ENCODE measurements around the gene DHRS3.
"Not testable (repeated sequence)": the region's sequence is repeated elsewhere in the genome, so short reads cannot be mapped to it uniquely, and the experiment has no call there.

The DHRS3 gene, protein sequence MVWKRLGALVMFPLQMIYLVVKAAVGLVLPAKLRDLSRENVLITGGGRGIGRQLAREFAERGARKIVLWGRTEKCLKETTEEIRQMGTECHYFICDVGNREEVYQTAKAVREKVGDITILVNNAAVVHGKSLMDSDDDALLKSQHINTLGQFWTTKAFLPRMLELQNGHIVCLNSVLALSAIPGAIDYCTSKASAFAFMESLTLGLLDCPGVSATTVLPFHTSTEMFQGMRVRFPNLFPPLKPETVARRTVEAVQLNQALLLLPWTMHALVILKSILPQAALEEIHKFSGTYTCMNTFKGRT

GRCh38 chr1:12617901-12618660 is at the start of gene DHRS3:
Gene DHRS3 (minus strand): TSS chr1:12618210. CDS start chr1:12617348, 862 bp downstream.
- peak; percentile 81 for DNase-seq
- in situ Hi-C loops (cut with HindIII; ENCODE audit: low pct_ligation_motif_present, low pct_unique_long_range_greater_than_20kb, low sequenced_read_pairs): no loop called here

DNA sequence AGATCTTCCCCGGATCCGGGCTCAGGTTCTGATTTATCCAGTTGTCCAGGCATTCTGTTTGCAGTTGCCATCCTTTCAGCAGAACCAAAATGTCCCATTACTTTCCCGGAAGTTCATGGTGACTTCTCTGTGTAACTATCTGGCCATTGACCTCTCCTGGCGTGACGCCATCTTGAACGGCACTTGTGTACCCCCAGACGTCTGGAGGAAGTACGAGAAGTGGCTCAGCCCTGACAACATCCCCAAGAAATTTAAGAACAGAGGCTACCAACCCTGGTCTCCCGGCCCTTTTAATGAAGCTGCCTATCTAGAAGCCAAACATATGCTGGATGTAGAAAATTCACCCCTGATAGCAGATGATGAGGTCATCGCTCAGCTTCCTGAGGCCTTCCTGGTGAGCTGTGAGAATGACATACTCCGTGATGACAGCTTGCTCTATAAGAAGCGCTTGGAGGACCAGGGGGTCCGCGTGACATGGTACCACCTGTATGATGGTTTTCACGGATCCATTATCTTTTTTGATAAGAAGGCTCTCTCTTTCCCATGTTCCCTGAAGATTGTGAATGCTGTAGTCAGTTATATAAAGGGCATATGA is 48.2 kb upstream of the DHRS3 start:
- no peak for DNase-seq
- in situ Hi-C loops (cut with HindIII; ENCODE audit: low pct_ligation_motif_present, low pct_unique_long_range_greater_than_20kb, low sequenced_read_pairs): no loop called here

DNA sequence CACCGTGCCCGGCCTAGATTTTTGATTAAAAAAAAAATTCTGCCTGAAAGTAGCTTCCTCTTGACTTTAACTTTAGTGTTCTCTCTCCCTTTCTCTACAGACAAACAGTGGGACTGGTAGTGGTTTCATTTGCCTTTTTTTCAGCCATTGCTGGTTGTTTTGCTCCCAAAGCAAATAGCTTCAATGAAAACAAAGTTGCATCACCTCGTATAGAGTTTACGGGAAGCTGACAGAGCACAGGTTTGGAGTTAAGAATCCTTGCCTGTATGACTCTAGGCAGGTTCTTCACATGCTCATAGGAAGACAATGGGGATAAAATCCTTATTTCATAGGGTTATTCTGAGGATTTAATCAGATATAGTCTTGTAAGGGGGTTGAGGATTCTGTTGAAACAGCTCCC is 47.5 kb upstream of the DHRS3 start:
- no peak for DNase-seq
- in situ Hi-C loops (cut with HindIII; ENCODE audit: low pct_ligation_motif_present, low pct_unique_long_range_greater_than_20kb, low sequenced_read_pairs): no loop called here

- in situ Hi-C loops (cut with HindIII; ENCODE audit: low pct_ligation_motif_present, low pct_unique_long_range_greater_than_20kb, low sequenced_read_pairs): no loop called here
- no peak for DNase-seq
These were observed 44.5 kb upstream of the DHRS3 start for GRCh38 chr1:12662556-12662955.

DNA sequence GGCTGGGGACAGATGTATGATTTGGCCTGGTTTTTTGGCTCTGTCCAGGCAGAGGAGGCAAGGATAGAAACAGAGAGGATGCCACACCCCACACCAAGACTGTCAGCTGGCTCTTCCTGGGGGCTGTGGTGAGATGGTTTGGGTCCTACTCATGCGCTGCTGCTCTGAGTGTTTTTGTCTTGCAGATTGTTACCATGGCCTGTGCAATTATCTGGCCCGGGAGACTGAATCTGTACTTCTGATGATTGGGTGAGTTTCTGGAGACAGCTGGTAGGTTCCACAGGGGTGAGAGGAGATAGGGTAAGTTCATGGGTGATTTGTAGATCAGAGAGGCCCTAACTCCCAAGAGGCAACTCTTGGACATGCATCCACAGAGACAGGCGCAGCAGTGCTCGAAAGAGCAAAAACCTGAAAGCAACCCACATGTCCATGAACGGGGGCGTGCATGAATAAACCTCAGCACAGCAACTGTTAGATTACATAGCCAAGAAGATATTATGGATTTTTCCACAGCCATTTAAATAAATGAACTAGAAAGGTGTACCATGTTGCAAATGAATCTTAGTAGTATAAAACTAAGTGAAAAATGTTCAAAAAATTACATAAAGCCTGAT is 43.7 kb upstream of the DHRS3 start:
- DNase-seq: no peak
- in situ Hi-C loops (cut with HindIII; ENCODE audit: low pct_ligation_motif_present, low pct_unique_long_range_greater_than_20kb, low sequenced_read_pairs): no loop called here

GRCh38 chr1:12658531-12659453 is 40.8 kb upstream of the DHRS3 start:
- in situ Hi-C loops (cut with HindIII; ENCODE audit: low pct_ligation_motif_present, low pct_unique_long_range_greater_than_20kb, low sequenced_read_pairs): no loop called here
- peak; percentile 77 for DNase-seq

DNA sequence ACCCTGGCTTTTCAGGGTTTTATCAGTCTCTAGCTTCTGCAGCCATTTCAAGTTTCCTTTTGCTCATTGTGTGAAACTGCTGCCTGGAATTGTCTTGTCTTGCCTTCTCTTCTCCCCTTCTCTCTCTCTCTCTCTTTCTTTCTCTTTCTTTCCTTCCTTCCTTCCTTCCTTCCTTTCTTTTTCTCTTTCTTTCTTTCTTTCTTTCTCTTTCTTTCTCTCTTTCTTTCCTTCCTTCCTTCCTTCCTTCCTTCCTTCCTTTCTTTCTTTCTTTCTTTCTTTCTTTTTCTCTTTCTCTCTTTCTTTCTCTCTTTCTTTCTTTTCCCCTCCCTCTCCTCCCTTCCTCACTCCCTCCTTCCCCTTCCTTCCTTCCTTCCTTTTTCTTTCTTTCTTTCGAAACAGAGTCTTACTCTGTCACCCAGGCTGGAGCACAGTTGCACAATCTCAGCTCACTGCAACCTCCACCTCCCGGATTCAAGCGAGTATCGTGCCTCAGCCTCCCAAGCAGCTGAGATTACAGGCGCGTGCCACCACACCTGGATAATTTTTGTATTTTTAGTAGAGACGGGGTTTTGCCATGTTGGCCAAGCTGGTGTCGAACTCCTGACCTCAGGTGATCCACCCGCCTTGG is 40.0 kb upstream of the DHRS3 start:
- DNase-seq; in situ Hi-C loops (cut with HindIII; ENCODE audit: low pct_ligation_motif_present, low pct_unique_long_range_greater_than_20kb, low sequenced_read_pairs): not testable (repeated sequence)

DNA sequence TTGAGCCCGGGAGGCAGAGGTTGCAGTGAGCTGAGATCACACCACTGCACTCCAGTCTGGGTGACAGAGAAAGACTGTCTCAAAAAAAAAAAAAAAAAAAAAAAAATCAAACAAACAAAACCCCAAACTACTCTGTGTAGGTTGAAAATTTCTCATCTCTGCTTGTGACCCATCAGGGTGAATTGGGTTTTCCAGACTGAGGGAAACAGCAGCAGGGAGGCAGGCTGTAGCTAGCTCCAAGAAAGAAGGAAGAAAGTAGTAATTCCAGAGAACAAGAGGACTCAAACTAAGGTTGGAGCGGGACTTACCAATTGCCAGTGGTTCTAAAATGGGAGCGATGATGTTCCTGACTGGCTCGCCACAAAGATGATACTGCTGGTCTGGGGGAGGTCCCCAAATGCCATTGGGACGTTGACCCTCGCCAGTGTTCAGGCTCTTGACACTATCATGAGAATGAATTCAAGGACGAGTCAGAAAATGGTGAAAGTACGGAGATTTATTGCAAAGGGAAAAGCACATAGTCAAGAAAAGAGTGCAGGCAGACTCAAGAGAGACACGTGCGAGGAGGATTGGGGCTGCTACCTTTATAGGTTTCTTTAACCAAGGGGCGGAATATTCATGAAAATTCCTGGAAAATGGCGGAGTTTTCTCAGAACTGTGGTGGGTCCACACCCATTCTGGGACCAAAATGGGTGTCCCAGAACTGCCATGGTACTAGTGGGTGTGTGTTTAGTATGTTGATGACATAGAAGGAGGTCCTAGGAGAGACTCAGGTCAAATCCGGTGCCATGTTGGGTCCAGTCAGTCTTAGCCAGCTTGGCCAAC is 39.3 kb upstream of the DHRS3 start:
- DNase-seq: no peak
- in situ Hi-C loops (cut with HindIII; ENCODE audit: low pct_ligation_motif_present, low pct_unique_long_range_greater_than_20kb, low sequenced_read_pairs): no loop called here

DNA sequence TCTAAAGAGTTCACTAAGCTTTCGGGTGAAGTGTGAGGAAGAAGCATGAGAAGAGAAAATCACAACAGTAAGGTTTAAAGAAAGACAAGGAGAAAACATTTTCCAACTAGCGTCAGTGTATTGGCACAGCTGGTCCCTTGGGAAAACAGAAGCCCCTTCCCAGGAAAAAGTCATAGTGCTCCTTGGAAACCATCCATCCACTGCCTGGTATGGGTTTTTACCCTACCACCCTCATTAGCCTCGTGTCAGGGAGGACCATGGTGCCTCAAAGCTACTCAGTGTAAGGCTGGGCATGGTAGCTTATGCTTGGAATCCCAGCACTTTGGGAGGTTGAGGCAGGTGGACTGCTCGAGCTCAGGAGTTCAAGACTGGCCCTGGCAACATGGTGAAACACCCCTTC is 38.6 kb upstream of the DHRS3 start:
- in situ Hi-C loops (cut with HindIII; ENCODE audit: low pct_ligation_motif_present, low pct_unique_long_range_greater_than_20kb, low sequenced_read_pairs): no loop called here
- no peak for DNase-seq

- no peak for DNase-seq
- in situ Hi-C loops (cut with HindIII; ENCODE audit: low pct_ligation_motif_present, low pct_unique_long_range_greater_than_20kb, low sequenced_read_pairs): no loop called here
These were observed 36.6 kb upstream of the DHRS3 start for GRCh38 chr1:12654657-12655056.

- in situ Hi-C loops (cut with HindIII; ENCODE audit: low pct_ligation_motif_present, low pct_unique_long_range_greater_than_20kb, low sequenced_read_pairs): no loop called here
- DNase-seq: no peak
These were observed 36.1 kb upstream of the DHRS3 start for GRCh38 chr1:12654004-12654567.

DNA sequence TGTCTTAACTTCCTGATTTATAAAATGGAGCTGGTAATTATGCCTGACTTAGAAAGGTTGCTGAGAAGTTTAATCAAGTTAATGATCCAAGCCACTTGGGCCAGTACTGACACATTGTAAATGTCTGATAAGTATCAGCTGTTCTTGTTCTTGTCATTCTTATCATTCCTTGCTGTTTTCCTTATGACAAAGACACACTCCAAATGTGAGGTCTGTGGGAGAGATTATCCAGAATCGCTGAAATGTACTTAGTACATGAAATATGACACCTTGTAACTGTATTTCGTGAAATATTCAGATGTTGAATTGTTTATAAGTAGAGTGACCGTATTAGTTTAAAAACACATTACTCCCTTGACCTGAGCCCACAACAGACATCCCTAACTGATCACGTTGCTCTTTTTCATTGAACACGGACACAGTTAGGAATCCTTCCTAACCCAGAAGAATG is 32.0 kb upstream of the DHRS3 start:
- DNase-seq: no peak

GRCh38 chr1:12648741-12649140 is 30.7 kb upstream of the DHRS3 start:
- in situ Hi-C loops (cut with HindIII; ENCODE audit: low pct_ligation_motif_present, low pct_unique_long_range_greater_than_20kb, low sequenced_read_pairs): no loop called here
- no peak for DNase-seq

More for the DNA sequence above, 32.0 kb upstream of the DHRS3 start:
- in situ Hi-C loops (cut with HindIII; ENCODE audit: low pct_ligation_motif_present, low pct_unique_long_range_greater_than_20kb, low sequenced_read_pairs): no loop called here

DNA sequence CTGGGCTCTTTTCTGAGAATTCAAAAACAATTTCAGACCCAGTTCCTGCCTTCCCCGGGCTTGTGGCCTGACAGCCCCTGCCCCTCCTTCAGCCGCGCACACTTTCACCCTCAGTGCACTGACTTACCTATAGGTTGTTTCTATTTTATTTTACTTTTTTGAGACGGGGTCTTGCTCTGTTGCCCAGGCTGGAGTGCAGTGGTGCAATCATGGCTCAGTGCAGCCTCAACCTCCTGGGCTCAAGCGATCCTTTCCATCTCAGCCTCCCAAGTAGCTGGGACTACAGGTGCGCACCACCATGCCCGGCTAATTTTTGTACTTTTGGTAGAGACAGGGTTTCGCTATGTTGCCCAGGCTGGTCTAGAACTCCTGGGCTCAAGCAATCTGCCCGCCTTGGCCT is 27.4 kb upstream of the DHRS3 start:
- DNase-seq; in situ Hi-C loops (cut with HindIII; ENCODE audit: low pct_ligation_motif_present, low pct_unique_long_range_greater_than_20kb, low sequenced_read_pairs): not testable (repeated sequence)

DNA sequence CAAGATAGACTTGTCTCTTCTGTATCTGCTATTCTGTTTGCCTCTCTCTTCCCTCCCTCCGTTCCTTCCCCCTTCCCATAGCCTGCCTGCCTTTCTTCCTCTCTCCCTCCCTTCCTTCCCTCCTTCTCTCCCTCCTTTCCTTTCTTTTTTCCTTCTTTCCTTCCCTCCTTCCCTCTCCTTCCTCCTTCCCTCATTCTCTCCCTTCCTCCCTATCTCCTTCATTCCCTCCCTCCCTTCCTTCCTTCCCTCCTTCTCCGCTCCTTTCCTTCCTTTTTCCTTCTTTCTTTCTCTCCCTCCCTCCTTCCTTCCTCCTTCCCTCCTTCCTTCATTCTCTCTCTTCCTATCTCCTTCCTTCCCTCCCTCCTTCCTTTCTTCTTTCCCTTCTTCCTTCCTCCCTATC is 26.8 kb upstream of the DHRS3 start:
- in situ Hi-C loops (cut with HindIII; ENCODE audit: low pct_ligation_motif_present, low pct_unique_long_range_greater_than_20kb, low sequenced_read_pairs): no loop called here

GRCh38 chr1:12644237-12644636 is 26.2 kb upstream of the DHRS3 start:
- in situ Hi-C loops (cut with HindIII; ENCODE audit: low pct_ligation_motif_present, low pct_unique_long_range_greater_than_20kb, low sequenced_read_pairs): no loop called here
- DNase-seq: no peak

More for the DNA sequence above, 26.8 kb upstream of the DHRS3 start:
- DNase-seq: no peak

DNA sequence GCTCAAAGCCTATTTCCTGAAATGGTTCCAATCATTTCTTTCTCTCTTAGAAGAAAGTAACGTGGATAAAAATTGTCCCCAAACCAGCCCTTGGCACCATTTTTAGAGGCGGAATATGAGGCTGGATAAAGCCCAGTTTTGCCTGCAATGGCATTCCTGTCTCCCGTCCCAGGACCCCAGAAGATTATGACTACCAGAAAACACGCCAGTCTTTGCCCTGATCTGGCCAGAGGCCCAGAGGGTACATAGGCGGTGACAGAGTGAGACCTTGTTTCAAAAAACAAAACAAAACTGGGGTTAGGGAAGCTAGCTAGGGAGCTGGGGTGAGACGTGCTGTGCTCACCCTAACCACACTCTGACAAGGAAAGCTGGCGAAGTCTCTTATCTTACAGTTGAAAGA is 25.8 kb upstream of the DHRS3 start, which contains the start of gene AADACL4:
TSS of gene AADACL4 (plus strand) at position 301 of the 400 bp plus-strand sequence. CDS start 462 bp downstream, outside the sequence.
- no peak for DNase-seq
- in situ Hi-C loops (cut with HindIII; ENCODE audit: low pct_ligation_motif_present, low pct_unique_long_range_greater_than_20kb, low sequenced_read_pairs): no loop called here
